ENCODE measurements around the gene SLC24A4. TPM values are rescaled to one million over a fixed set of nuclear protein-coding genes. Genes with fewer than 3 reads are reported as not detected.

Gene SLC24A4
- total RNA-seq, 1 experiment from 2014 or later = not detected

- no peaks in the 10 kb centered on the region for H3K9me3 Mint-ChIP-seq (ENCODE audit: low read depth, unreplicated experiment)
- peak; percentile 19 for DNase-seq
- no TSS peak for BruUV-seq (replicated peaks)
- intact Hi-C loops (cut with micrococcal nuclease; ENCODE audit: unreplicated experiment) = no loop called here
- CTCF ChIA-PET = no interaction called here
- H3K27ac Mint-ChIP-seq (ENCODE audit: unreplicated experiment) = no peak overlapping the region
- H3K27me3 Mint-ChIP-seq (ENCODE audit: unreplicated experiment) = peaks cover 83% of the 10 kb centered on the region
- H3K4me3 Mint-ChIP-seq (ENCODE audit: low read depth, unreplicated experiment) = no peak overlapping the region
- no peaks in the 10 kb centered on the region for H3K36me3 Mint-ChIP-seq (ENCODE audit: insufficient read depth, unreplicated experiment)
- TF ChIP-seq CTCF (IDR thresholded peaks at IDR 0.05; ENCODE audit: unreplicated experiment) = no peak
- no peaks in the 10 kb centered on the region for H3K4me1 Mint-ChIP-seq (ENCODE audit: low read depth, unreplicated experiment)
Measured at GRCh38 chr14:92287987-92288386, 35.0 kb upstream of the SLC24A4 start.

GRCh38 chr14:92288994-92289660 is 33.8 kb upstream of the SLC24A4 start:
- Mint-ChIP-seq H3K27ac (ENCODE audit: unreplicated experiment) (no peak overlapping the region), H3K27me3 (ENCODE audit: unreplicated experiment) (peaks cover 91% of the 10 kb centered on the region), H3K4me3 (ENCODE audit: low read depth, unreplicated experiment) (no peak overlapping the region), H3K36me3 (ENCODE audit: insufficient read depth, unreplicated experiment) (no peaks in the 10 kb centered on the region), H3K9me3 (ENCODE audit: low read depth, unreplicated experiment) (no peaks in the 10 kb centered on the region), H3K4me1 (ENCODE audit: low read depth, unreplicated experiment) (no peaks in the 10 kb centered on the region)
- intact Hi-C loops (cut with micrococcal nuclease; ENCODE audit: unreplicated experiment) = no loop called here
- BruUV-seq (replicated peaks) = no TSS peak
- TF ChIP-seq CTCF (IDR thresholded peaks at IDR 0.05; ENCODE audit: unreplicated experiment) = no peak
- CTCF ChIA-PET = no interaction called here
- DNase-seq = no peak

GRCh38 chr14:92292673-92293072 is 30.3 kb upstream of the SLC24A4 start:
- H3K4me1 Mint-ChIP-seq (ENCODE audit: low read depth, unreplicated experiment) = no peaks in the 10 kb centered on the region
- H3K9me3 Mint-ChIP-seq (ENCODE audit: low read depth, unreplicated experiment) = no peaks in the 10 kb centered on the region
- TF ChIP-seq CTCF (IDR thresholded peaks at IDR 0.05; ENCODE audit: unreplicated experiment) = no peak
- intact Hi-C loops (cut with micrococcal nuclease; ENCODE audit: unreplicated experiment) = no loop called here
- no peak for DNase-seq
- H3K27ac Mint-ChIP-seq (ENCODE audit: unreplicated experiment) = no peak overlapping the region
- H3K4me3 Mint-ChIP-seq (ENCODE audit: low read depth, unreplicated experiment) = no peak overlapping the region
- H3K27me3 Mint-ChIP-seq (ENCODE audit: unreplicated experiment) = peaks cover 100% of the 10 kb centered on the region
- no peaks in the 10 kb centered on the region for H3K36me3 Mint-ChIP-seq (ENCODE audit: insufficient read depth, unreplicated experiment)
- no TSS peak for BruUV-seq (replicated peaks)
- CTCF ChIA-PET = no interaction called here

- no TSS peak for BruUV-seq (replicated peaks)
- H3K9me3 Mint-ChIP-seq (ENCODE audit: low read depth, unreplicated experiment) = no peaks in the 10 kb centered on the region
- DNase-seq = no peak
- H3K4me3 Mint-ChIP-seq (ENCODE audit: low read depth, unreplicated experiment) = no peak overlapping the region
- no peaks in the 10 kb centered on the region for H3K36me3 Mint-ChIP-seq (ENCODE audit: insufficient read depth, unreplicated experiment)
- intact Hi-C loops (cut with micrococcal nuclease; ENCODE audit: unreplicated experiment) = no loop called here
- no peak overlapping the region for H3K27ac Mint-ChIP-seq (ENCODE audit: unreplicated experiment)
- CTCF ChIA-PET = no interaction called here
- no peaks in the 10 kb centered on the region for H3K4me1 Mint-ChIP-seq (ENCODE audit: low read depth, unreplicated experiment)
- H3K27me3 Mint-ChIP-seq (ENCODE audit: unreplicated experiment) = peaks cover 100% of the 10 kb centered on the region
- TF ChIP-seq CTCF (IDR thresholded peaks at IDR 0.05; ENCODE audit: unreplicated experiment) = no peak
Measured at GRCh38 chr14:92294506-92294905, 28.5 kb upstream of the SLC24A4 start.
